Peyer's patch (tissue), 4 donors: Measurements from ENCODE around the gene TCF7L2. TPM values are rescaled to one million over a fixed set of nuclear protein-coding genes. Genes with fewer than 3 reads are reported as not detected.
A peak's percentile ranks its signal among the peaks of the same experiment; 100 is the strongest.

ENCODE experiments used
- DNase-seq, 3 donors: peaks; one replicate each; pipeline ENCODE4 v3.0.0-alpha.2; 2017 to 2019
- H3K27ac ChIP-seq, 4 donors: fragments of 200-600 bp; sonication (generic); one replicate each; pipeline ENCODE4 v1.5.1; 2016 to 2019
- H3K27me3 ChIP-seq, 2 donors: fragments of 200-600 bp; sonication (generic); one replicate each; pipeline ENCODE4 v1.5.1; 2019
- H3K36me3 ChIP-seq, 3 donors: fragments of 200-600 bp; sonication (generic); one replicate each; pipeline ENCODE4 v1.5.1; 2016 to 2019
- H3K4me1 ChIP-seq, 4 donors: fragments of 200-600 bp; sonication (generic); one replicate each; pipeline ENCODE4 v1.5.1; 2016 to 2019
- H3K4me3 ChIP-seq, 4 donors: fragments of 200-600 bp; sonication (generic); 1 replicate in 3 of 4; 2 replicates in 1 of 4; pipeline ENCODE4 v1.5.1; 2016 to 2019; ENCODE audit warnings: mild to moderate bottlenecking in 1 of 4
- H3K9me3 ChIP-seq, 4 donors: fragments of 200-600 bp; sonication (generic); one replicate each; pipeline ENCODE4 v1.5.1; 2016 to 2019; ENCODE audit warnings: mild to moderate bottlenecking in 1 of 4
- CTCF ChIP-seq, 6 experiments: fragments of 450-650 bp in 4 of 6; fragments of 200-600 bp in 2 of 6; sonication (generic) in 1 of 6; IDR thresholded peaks; one replicate each; pipeline ENCODE4 v1.5.1; 2017 to 2019; ENCODE audit warnings: antibody characterized with exemption in 6 of 6, mild to moderate bottlenecking in 3 of 6, moderate library complexity in 1 of 6
- POLR2A ChIP-seq, 2 donors: fragments of 450-650 bp; IDR thresholded peaks; one replicate each; pipeline ENCODE4 v1.5.1; 2017; ENCODE audit warnings: antibody characterized with exemption in 2 of 2, mild to moderate bottlenecking in 2 of 2, moderate library complexity in 2 of 2
- total RNA-seq, 4 donors: library from RNA; depleted of rRNA; stranded (reverse); fragments of >200 nt; gene quantifications; one replicate each; pipeline ENCODE4 v1.1.0, GENCODE V29; 2016

Gene TCF7L2
- total RNA-seq, 4 donors from 2014 or later: 72.3 to 148 (median 93.0) TPM

GRCh38 chr10:113093188-113094113 lies 143.4 kb downstream of the TCF7L2 start:
- peaks cover 0 to 64% (median 0%) of the 10 kb centered on the region in 4 donors for H3K4me1 ChIP-seq
- H3K27me3 ChIP-seq: no peaks in the 10 kb centered on the region
- peak in 2 of 3 donors; percentile 38 to 62 for DNase-seq
- no peaks in the 10 kb centered on the region for H3K9me3 ChIP-seq
- peaks cover 0 to 9% (median 0%) of the 10 kb centered on the region in 3 donors for H3K36me3 ChIP-seq
- peak in 2 of 6 experiments; percentile 19 to 24 for TF ChIP-seq CTCF (IDR thresholded peaks at IDR 0.05)
- no peak for TF ChIP-seq POLR2A (IDR thresholded peaks at IDR 0.05)
- peak overlapping the region in 1 of 4 donors; percentile 2 for H3K4me3 ChIP-seq
- H3K27ac ChIP-seq: peak overlapping the region in 3 of 4 donors; percentile 48 to 79 (median 66)

- DNase-seq: no peak
- Histone ChIP-seq H3K4me1 (peaks cover 0 to 58% (median 0%) of the 10 kb centered on the region in 4 donors), H3K36me3 (peaks cover 0 to 9% (median 0%) of the 10 kb centered on the region in 3 donors), H3K27me3 (no peaks in the 10 kb centered on the region), H3K4me3 (peak overlapping the region in 1 of 4 donors; percentile 2), H3K27ac (peak overlapping the region in 3 of 4 donors; percentile 44 to 79 (median 48)), H3K9me3 (no peaks in the 10 kb centered on the region)
- TF ChIP-seq CTCF (IDR thresholded peaks at IDR 0.05) (no peak), POLR2A (IDR thresholded peaks at IDR 0.05) (no peak)
Observed at GRCh38 chr10:113094114-113094486, 144.1 kb downstream of the TCF7L2 start.

GRCh38 chr10:113095419-113096127 lies 145.5 kb downstream of the TCF7L2 start:
- peak overlapping the region in 2 of 4 donors; percentile 4 to 42 for H3K27ac ChIP-seq
- H3K4me1 ChIP-seq: peaks cover 0 to 50% (median 0%) of the 10 kb centered on the region in 4 donors

GRCh38 chr10:113096128-113096996 lies 146.3 kb downstream of the TCF7L2 start:
- no peak overlapping the region for H3K4me3 ChIP-seq
- H3K27ac ChIP-seq: peak overlapping the region in 3 of 4 donors; percentile 26 to 42 (median 38)
- no peaks in the 10 kb centered on the region for H3K27me3 ChIP-seq
- no peaks in the 10 kb centered on the region for H3K9me3 ChIP-seq
- peaks cover 0 to 45% (median 0%) of the 10 kb centered on the region in 4 donors for H3K4me1 ChIP-seq
- DNase-seq: no peak
- TF ChIP-seq CTCF (IDR thresholded peaks at IDR 0.05) (no peak), POLR2A (IDR thresholded peaks at IDR 0.05) (no peak)
- H3K36me3 ChIP-seq: peaks cover 0 to 15% (median 0%) of the 10 kb centered on the region in 3 donors

More at GRCh38 chr10:113095419-113096127, 145.5 kb downstream of the TCF7L2 start:
- no peaks in the 10 kb centered on the region for H3K27me3 ChIP-seq
- H3K4me3 ChIP-seq: no peak overlapping the region
- H3K9me3 ChIP-seq: no peaks in the 10 kb centered on the region
- no peak for DNase-seq
- TF ChIP-seq CTCF (IDR thresholded peaks at IDR 0.05) (no peak), POLR2A (IDR thresholded peaks at IDR 0.05) (no peak)
- peaks cover 0 to 15% (median 0%) of the 10 kb centered on the region in 3 donors for H3K36me3 ChIP-seq

GRCh38 chr10:113097036-113097435 lies 147.0 kb downstream of the TCF7L2 start:
- H3K4me1 ChIP-seq: peaks cover 0 to 39% (median 0%) of the 10 kb centered on the region in 4 donors
- no peaks in the 10 kb centered on the region for H3K9me3 ChIP-seq
- H3K36me3 ChIP-seq: peaks cover 0 to 15% (median 0%) of the 10 kb centered on the region in 3 donors
- DNase-seq: no peak
- no peaks in the 10 kb centered on the region for H3K27me3 ChIP-seq
- no peak overlapping the region for H3K4me3 ChIP-seq
- H3K27ac ChIP-seq: peak overlapping the region in 3 of 4 donors; percentile 26 to 42 (median 38)
- TF ChIP-seq CTCF (IDR thresholded peaks at IDR 0.05) (no peak), POLR2A (IDR thresholded peaks at IDR 0.05) (no peak)
